NCI-H2171 (cell line): ENCODE results near the gene VIP.

Experiments used
- DNase-seq: peaks from one replicate; lab custom pipeline; 2025; lab: John Stamatoyannopoulos, UW

Gene VIP

DNA sequence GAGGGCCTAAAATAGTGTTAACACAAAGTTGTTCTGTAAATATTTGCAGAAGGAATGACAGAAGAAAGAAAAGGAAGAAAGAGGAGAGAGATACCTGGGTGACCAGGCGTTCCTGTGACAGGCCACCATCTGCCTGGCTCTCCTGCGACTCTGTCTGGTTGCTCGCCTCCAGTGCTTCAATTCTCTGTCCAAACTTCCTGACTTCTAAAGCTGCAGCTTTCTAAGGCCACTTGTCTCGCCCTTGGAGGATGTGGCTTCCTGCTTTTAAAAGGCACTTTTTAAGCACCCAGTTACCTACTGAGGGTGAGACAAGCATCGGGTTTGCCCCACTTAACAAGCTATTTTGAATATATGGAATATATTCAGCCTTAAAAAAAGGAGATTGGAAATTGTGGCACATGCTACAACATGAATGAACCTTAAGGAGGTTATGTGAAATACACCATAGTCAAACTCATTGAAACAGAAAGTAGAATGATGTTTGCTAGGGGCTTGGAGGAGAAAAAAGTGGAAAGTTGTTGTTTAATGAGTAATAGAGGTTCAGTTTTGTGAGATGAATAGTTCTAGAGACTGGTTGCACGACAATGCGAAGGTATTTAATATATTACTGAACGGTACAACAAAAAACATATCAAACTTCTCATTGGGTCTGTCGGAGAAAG is 32.8 kb downstream of the VIP start:
- DNase-seq = no peak

DNA sequence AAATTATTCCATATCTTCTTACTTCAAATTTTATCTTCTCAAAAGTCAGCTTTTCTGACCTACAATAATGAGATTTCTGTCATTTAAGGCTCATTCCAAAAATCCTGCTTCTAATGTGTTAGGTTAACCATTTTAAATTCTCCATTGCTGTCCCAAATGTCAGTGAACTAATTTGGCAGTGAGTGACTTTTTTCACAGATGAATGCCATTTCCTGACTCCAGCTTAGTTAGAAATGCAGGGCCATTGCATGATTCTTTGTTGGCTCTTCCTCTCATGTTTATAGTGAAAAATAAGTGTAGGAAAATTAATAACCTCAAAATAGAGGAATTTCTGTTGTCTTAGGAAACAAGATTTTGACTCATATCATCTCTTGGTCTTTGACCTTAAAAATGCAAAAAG is 44.1 kb downstream of the VIP start:
- DNase-seq = no peak

DNA sequence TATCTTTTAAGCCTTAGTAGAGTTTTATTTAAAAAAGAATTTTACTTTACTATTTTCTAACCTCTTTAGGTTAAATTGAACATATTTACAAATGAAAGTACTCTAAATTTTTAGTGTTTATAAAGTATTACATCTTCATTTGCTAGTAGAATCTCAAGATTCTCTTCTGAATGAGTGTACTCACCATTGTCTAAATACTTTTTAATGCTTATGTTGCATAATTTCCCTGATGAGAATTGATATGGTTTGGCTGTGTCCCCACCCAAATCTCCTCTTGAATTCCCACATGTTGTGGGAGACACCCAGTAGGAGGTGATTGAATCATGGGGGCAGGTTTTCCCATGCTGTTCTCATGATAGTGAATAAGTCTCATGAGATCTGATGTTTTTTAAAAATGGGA is 53.6 kb downstream of the VIP start:
- no peak for DNase-seq
